ENCODE data around the gene SPATA31A3. TPM values are rescaled to one million over a fixed set of nuclear protein-coding genes. Genes with fewer than 3 reads are reported as not detected.
"Not testable (repeated sequence)": the region's sequence is repeated elsewhere in the genome, so short reads cannot be mapped to it uniquely, and the experiment has no call there.

The SPATA31A3 gene
- not detected in 2 replicates for total RNA-seq (2014; rRNA removed; shearing (Covaris generic))
- not detected in 2 replicates for polyA plus RNA-seq (2016; fragmentation: Nextera tagmentation; extraction: Ambion mirVana)
- long read RNA-seq: 0 reads

GRCh38 chr9:66992450-66992849 lies at the start of gene SPATA31A3:
TSS of gene SPATA31A3 (minus strand) at chr9:66992550. CDS start at chr9:66992521, 29 bp downstream.
- H3K4me1 ChIP-seq (ENCODE audit: insufficient read depth); H3K27me3 Mint-ChIP-seq (ENCODE audit: insufficient read depth, low read depth, poor library complexity); H3K79me2 ChIP-seq (replicated peaks; ENCODE audit: insufficient read depth); H3K9me3 Mint-ChIP-seq; H3K36me3 Mint-ChIP-seq (ENCODE audit: low read depth); H3K9me2 ChIP-seq (ENCODE audit: insufficient read depth); H3K4me1 Mint-ChIP-seq; ATAC-seq; H3F3A ChIP-seq (replicated peaks; ENCODE audit: low read depth); H3K4me3 ChIP-seq; H3K27ac Mint-ChIP-seq; H3K27me3 ChIP-seq (ENCODE audit: insufficient read depth); H3K27ac ChIP-seq (ENCODE audit: low read depth); H3K36me3 ChIP-seq (ENCODE audit: insufficient read depth); H3K4me3 Mint-ChIP-seq; H2AFZ ChIP-seq; H4K20me1 ChIP-seq (replicated peaks; ENCODE audit: insufficient read depth); H3K4me2 ChIP-seq; DNase-seq (ENCODE audit: low spot score): not testable (repeated sequence)

GRCh38 chr9:66952576-66952975 lies 39.8 kb downstream of the SPATA31A3 start:
- H3K27me3 Mint-ChIP-seq (ENCODE audit: insufficient read depth, low read depth, poor library complexity); H3K9me2 ChIP-seq (ENCODE audit: insufficient read depth); H3K79me2 ChIP-seq (replicated peaks; ENCODE audit: insufficient read depth); H3K36me3 Mint-ChIP-seq (ENCODE audit: low read depth); H4K20me1 ChIP-seq (replicated peaks; ENCODE audit: insufficient read depth); H3K4me3 Mint-ChIP-seq; H3K4me2 ChIP-seq; H3K27ac ChIP-seq (ENCODE audit: low read depth); H3K27me3 ChIP-seq (ENCODE audit: insufficient read depth); H3K36me3 ChIP-seq (ENCODE audit: insufficient read depth); H3F3A ChIP-seq (replicated peaks; ENCODE audit: low read depth); H3K4me1 ChIP-seq (ENCODE audit: insufficient read depth); H3K4me3 ChIP-seq; H3K9me3 Mint-ChIP-seq; H2AFZ ChIP-seq; ATAC-seq; DNase-seq (ENCODE audit: low spot score); H3K27ac Mint-ChIP-seq; H3K4me1 Mint-ChIP-seq: not testable (repeated sequence)

- not testable (repeated sequence) for H3K4me1 ChIP-seq (ENCODE audit: insufficient read depth); H3K36me3 ChIP-seq (ENCODE audit: insufficient read depth); H3K27me3 ChIP-seq (ENCODE audit: insufficient read depth); H3K4me3 Mint-ChIP-seq; DNase-seq (ENCODE audit: low spot score); H3K27ac Mint-ChIP-seq; H3K9me2 ChIP-seq (ENCODE audit: insufficient read depth); H2AFZ ChIP-seq; H3K4me2 ChIP-seq; H3K4me1 Mint-ChIP-seq; H3K79me2 ChIP-seq (replicated peaks; ENCODE audit: insufficient read depth); H3K27me3 Mint-ChIP-seq (ENCODE audit: insufficient read depth, low read depth, poor library complexity); H3K36me3 Mint-ChIP-seq (ENCODE audit: low read depth); H3F3A ChIP-seq (replicated peaks; ENCODE audit: low read depth); H4K20me1 ChIP-seq (replicated peaks; ENCODE audit: insufficient read depth); H3K9me3 Mint-ChIP-seq; H3K4me3 ChIP-seq; H3K27ac ChIP-seq (ENCODE audit: low read depth); ATAC-seq
Measured at GRCh38 chr9:66942400-66943155, 49.8 kb downstream of the SPATA31A3 start.

GRCh38 chr9:66939878-66940830 lies 52.2 kb downstream of the SPATA31A3 start:
- not testable (repeated sequence) for H3K4me3 Mint-ChIP-seq; H4K20me1 ChIP-seq (replicated peaks; ENCODE audit: insufficient read depth); H3K9me3 Mint-ChIP-seq; DNase-seq (ENCODE audit: low spot score); H3K27me3 ChIP-seq (ENCODE audit: insufficient read depth); H3K27me3 Mint-ChIP-seq (ENCODE audit: insufficient read depth, low read depth, poor library complexity); H3K4me2 ChIP-seq; H3K27ac Mint-ChIP-seq; H2AFZ ChIP-seq; H3F3A ChIP-seq (replicated peaks; ENCODE audit: low read depth); H3K4me3 ChIP-seq; ATAC-seq; H3K9me2 ChIP-seq (ENCODE audit: insufficient read depth); H3K36me3 Mint-ChIP-seq (ENCODE audit: low read depth); H3K4me1 ChIP-seq (ENCODE audit: insufficient read depth); H3K27ac ChIP-seq (ENCODE audit: low read depth); H3K36me3 ChIP-seq (ENCODE audit: insufficient read depth); H3K79me2 ChIP-seq (replicated peaks; ENCODE audit: insufficient read depth); H3K4me1 Mint-ChIP-seq

GRCh38 chr9:66938322-66938721 lies 54.0 kb downstream of the SPATA31A3 start:
- peak; percentile 0 for DNase-seq (ENCODE audit: low spot score)
- not testable (repeated sequence) for H3K4me3 Mint-ChIP-seq; H3K27me3 ChIP-seq (ENCODE audit: insufficient read depth); H3K4me3 ChIP-seq; H3K4me1 Mint-ChIP-seq; H2AFZ ChIP-seq; H3K4me1 ChIP-seq (ENCODE audit: insufficient read depth); H3K9me3 Mint-ChIP-seq; H4K20me1 ChIP-seq (replicated peaks; ENCODE audit: insufficient read depth); H3K27ac Mint-ChIP-seq; H3F3A ChIP-seq (replicated peaks; ENCODE audit: low read depth); H3K4me2 ChIP-seq; H3K27ac ChIP-seq (ENCODE audit: low read depth); H3K79me2 ChIP-seq (replicated peaks; ENCODE audit: insufficient read depth); H3K36me3 ChIP-seq (ENCODE audit: insufficient read depth); ATAC-seq; H3K27me3 Mint-ChIP-seq (ENCODE audit: insufficient read depth, low read depth, poor library complexity); H3K9me2 ChIP-seq (ENCODE audit: insufficient read depth); H3K36me3 Mint-ChIP-seq (ENCODE audit: low read depth)

- not testable (repeated sequence) for H2AFZ ChIP-seq; ATAC-seq; H3K79me2 ChIP-seq (replicated peaks; ENCODE audit: insufficient read depth); H3K9me3 Mint-ChIP-seq; H3K4me3 ChIP-seq; H3K27me3 Mint-ChIP-seq (ENCODE audit: insufficient read depth, low read depth, poor library complexity); H3K36me3 ChIP-seq (ENCODE audit: insufficient read depth); H3K9me2 ChIP-seq (ENCODE audit: insufficient read depth); H4K20me1 ChIP-seq (replicated peaks; ENCODE audit: insufficient read depth); H3F3A ChIP-seq (replicated peaks; ENCODE audit: low read depth); H3K4me2 ChIP-seq; H3K4me1 ChIP-seq (ENCODE audit: insufficient read depth); H3K27ac ChIP-seq (ENCODE audit: low read depth); H3K4me3 Mint-ChIP-seq; H3K27ac Mint-ChIP-seq; H3K4me1 Mint-ChIP-seq; H3K27me3 ChIP-seq (ENCODE audit: insufficient read depth); H3K36me3 Mint-ChIP-seq (ENCODE audit: low read depth)
- DNase-seq (ENCODE audit: low spot score): peak; percentile 3
Measured at GRCh38 chr9:66937662-66938061, 54.7 kb downstream of the SPATA31A3 start.

All from GM23338 (cell line).